Stimulated activated CD8-positive, alpha-beta memory T cell treated with anti-CD3 and anti-CD28 coated beads, Interleukin-12 subunit alpha, Interleukin-12 subunit beta, amount 100 ng/mL, for 4 hours (primary cell): ENCODE measurements around the gene ZFP36L2.

Experiments used
- DNase-seq: peaks from one replicate; pipeline ENCODE4 v3.0.0-alpha.2; 2020; ENCODE audit warnings: low read depth

The ZFP36L2 gene

DNA sequence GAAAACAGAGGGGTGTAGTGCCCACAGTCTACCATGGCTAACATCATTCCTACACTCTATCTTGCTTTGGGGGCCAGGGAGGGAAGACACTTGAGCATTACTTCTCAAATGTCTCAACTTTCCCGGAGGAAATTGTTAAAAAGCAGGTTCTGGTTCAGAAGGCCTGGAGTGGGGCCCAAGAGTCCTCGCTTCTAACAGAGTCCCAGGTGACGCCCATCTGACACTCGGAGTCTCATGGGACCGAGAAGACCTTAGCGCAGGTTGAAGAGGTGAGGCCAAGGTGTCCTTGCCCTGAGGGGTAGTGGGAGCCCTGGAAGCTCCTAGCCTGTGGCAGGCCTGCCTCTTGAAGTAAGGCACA, 40.1 kb downstream of the ZFP36L2 start:
- DNase-seq: no peak

DNA sequence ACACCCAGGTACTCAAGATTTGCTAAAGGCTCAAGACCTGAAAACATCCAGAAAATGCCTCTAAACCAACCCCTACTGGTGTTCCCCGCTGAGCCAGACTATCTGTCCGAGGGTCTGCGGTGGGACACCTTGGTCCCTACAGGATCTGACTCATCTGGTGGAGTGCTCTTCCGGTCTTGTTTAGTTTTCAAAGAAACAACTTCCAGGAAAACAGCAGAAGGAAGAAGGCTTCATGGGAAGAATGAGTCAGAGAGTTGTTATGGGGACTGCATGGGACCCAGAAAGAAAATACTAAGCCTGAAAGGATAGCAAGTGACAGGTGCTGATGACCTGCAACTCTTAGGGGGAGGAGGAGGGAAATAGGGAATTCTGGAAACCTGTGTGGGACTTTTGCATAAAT, 41.3 kb downstream of the ZFP36L2 start:
- no peak for DNase-seq

GRCh38 chr2:43184339-43184895, 42.0 kb downstream of the ZFP36L2 start:
- no peak for DNase-seq

GRCh38 chr2:43183743-43184142, 42.7 kb downstream of the ZFP36L2 start:
- no peak for DNase-seq

GRCh38 chr2:43180897-43181296, 45.5 kb downstream of the ZFP36L2 start:
- no peak for DNase-seq

DNA sequence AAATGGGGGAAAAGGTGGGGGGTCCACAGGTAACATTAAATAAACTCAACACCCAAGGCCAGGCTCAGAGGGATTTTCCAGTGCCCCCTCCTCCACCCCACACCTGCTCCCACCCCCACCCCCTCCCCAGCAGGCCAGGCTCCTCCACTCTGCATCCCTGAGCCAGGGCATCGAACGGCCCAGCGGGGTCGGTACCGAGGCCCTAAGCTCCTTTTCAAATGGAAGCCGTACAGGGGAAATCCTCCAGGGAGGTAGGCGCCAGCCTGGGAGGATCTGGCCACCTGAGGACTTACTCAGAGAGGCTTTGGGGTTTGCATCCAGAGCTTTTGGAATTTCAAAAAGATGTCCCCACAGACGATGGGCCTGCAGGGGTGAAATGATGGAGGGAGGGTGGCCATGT, 46.5 kb downstream of the ZFP36L2 start:
- DNase-seq: no peak

DNA sequence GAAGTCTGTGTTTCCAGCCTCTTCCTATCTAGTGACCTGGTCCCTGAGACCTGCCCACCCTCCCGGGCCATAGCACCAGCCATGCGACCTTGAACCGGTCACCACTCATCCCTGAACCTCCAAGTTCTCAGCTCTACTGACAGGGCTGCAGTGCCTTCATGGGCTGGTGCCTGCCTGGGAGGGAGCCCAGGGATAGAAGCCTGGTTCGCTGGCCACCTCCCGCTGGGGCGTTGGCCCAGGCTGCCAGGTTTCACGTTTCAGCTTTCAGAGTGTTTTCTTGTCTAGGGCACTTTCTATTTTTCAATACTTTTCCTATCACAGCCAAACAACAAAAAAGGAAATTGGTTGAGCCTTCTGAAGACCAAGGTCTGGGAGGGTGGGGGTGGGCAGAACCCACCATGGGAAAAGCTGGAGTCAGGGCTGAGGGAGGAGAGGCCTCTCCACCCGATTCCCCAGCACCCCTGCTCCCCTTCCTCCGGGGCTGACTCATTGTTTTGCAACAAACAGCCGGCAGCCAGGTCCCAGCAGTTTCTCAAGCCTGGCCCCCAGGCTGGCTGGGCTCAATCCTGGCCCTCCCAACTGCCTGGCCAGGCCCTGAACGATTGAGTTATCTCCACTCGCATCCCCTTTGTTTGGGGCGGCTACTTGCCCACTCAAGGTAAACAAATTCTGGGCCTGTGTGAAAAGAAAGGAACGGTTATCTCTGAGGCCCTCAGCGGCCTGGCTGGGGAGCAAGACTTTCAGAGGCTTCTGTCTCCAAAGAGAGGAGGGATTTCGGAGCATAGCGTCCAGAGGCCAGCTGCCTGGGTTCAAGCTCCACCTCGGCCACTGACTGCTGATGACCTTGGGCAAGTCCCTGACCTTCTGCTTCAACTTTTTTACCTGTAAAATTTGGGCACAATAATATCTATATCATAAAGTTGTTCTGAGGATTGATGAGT, 47.5 kb downstream of the ZFP36L2 start:
- DNase-seq: no peak

GRCh38 chr2:43178055-43178598, 48.3 kb downstream of the ZFP36L2 start:
- no peak for DNase-seq

GRCh38 chr2:43176449-43176848, 50.0 kb downstream of the ZFP36L2 start:
- DNase-seq: no peak

DNA sequence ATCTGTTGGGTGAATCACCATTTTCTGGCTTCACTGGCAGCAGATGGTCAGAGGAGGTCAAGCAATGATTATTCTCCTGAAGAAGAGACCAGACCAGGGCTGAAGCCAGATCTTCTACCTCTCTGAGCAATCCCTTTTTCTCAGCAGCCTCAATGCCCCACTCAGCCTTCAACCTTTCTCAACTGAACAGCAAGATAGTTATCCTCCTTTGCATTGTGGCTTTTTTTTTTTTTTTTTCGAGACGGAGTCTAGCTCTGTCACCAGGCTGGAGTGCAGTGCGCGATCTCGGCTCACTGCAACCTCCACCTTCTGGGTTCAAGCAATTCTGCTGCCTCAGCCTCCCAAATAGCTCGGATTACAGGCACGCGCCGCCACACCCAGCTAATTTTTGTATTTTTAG, 50.5 kb downstream of the ZFP36L2 start:
- no peak for DNase-seq

DNA sequence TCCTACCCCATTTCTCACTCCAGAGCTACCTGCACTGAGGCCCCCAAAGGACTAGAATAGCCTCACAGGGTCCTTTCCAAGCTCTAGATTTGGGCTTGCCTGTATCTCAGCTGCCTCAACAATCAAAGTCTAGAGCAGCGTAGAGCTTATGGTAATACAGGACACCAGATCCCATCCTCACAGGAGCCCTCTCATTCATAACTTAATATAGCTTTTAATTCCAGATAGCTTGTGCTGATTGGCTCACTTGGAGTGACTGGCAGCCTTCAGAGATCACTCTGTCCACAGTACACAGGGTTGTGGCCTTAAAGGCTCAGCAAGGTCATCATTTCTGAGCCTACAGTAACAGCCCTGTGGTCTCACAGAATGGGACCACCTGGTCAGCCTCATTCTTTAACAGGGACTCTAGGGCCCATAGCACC, 51.4 kb downstream of the ZFP36L2 start:
- no peak for DNase-seq

GRCh38 chr2:43174368-43174916, 52.0 kb downstream of the ZFP36L2 start:
- DNase-seq: peak; percentile 55
